SK-N-SH treated with all-trans-retinoic acid at 6 μM for 48 hours (cell line): Measurements from ENCODE around the gene PNLIP.

Source experiments
- ATAC-seq: fragments of 200-7000 bp; cut with Tn5 transposase; 3 replicates; pipeline ENCODE4 v1.9.1; 2020; ENCODE audit warnings: mild to moderate bottlenecking, moderate library complexity
- ARNTL ChIP-seq: fragments of 450-650 bp; formaldehyde crosslinking; IDR thresholded peaks from 2 replicates; pipeline ENCODE4 v1.5.0; 2020; ENCODE audit warnings: low read depth, mild to moderate bottlenecking, moderate library complexity, borderline replicate concordance
- BACH2 ChIP-seq: fragments of 250-450 bp; sonication (Bioruptor Pico); IDR thresholded peaks from 2 replicates; pipeline ENCODE4 v1.9.0; 2021; ENCODE audit warnings: mild to moderate bottlenecking, borderline replicate concordance
- CREB5 ChIP-seq: fragments of 250-450 bp; sonication (Bioruptor Pico); IDR thresholded peaks from 2 replicates; pipeline ENCODE4 v1.5.1; 2020; ENCODE audit warnings: low read depth, mild to moderate bottlenecking, moderate library complexity
- CSDC2 ChIP-seq: fragments of 250-450 bp; sonication (Bioruptor Pico); IDR thresholded peaks from 2 replicates; pipeline ENCODE4 v1.5.0; 2020; ENCODE audit warnings: mild to moderate bottlenecking, moderate library complexity
- CSRNP3 ChIP-seq: fragments of 250-450 bp; sonication (Bioruptor Pico); IDR thresholded peaks from 2 replicates; pipeline ENCODE4 v1.5.1; 2021; ENCODE audit warnings: mild to moderate bottlenecking, moderate library complexity
- ESRRG ChIP-seq: fragments of 250-450 bp; sonication (Bioruptor Pico); IDR thresholded peaks from 2 replicates; pipeline ENCODE4 v1.6.1; 2021; ENCODE audit warnings: mild to moderate bottlenecking
- GLIS3 ChIP-seq: fragments of 250-450 bp; sonication (Bioruptor Pico); IDR thresholded peaks from 2 replicates; pipeline ENCODE4 v1.5.0; 2020; ENCODE audit warnings: mild to moderate bottlenecking, moderate library complexity
- ISL1 ChIP-seq: fragments of 250-450 bp; sonication (Bioruptor Pico); IDR thresholded peaks from 2 replicates; pipeline ENCODE4 v2.1.2; 2022; ENCODE audit warnings: mild to moderate bottlenecking, moderate library complexity
- OSR1 ChIP-seq: fragments of 250-450 bp; sonication (Bioruptor Pico); IDR thresholded peaks from 2 replicates; pipeline ENCODE4 v1.8.0; 2022; ENCODE audit warnings: moderate library complexity, mild to moderate bottlenecking, inconsistent platforms
- PATZ1 ChIP-seq: fragments of 250-450 bp; sonication (Bioruptor Pico); IDR thresholded peaks from 2 replicates; pipeline ENCODE4 v1.8.0; 2020; ENCODE audit warnings: mild to moderate bottlenecking, moderate library complexity, borderline replicate concordance
- POU6F1 ChIP-seq: fragments of 250-450 bp; sonication (Bioruptor Pico); IDR thresholded peaks from 2 replicates; pipeline ENCODE4 v1.8.0; 2021; ENCODE audit warnings: low read depth, mild to moderate bottlenecking, moderate library complexity, borderline replicate concordance
- RARB ChIP-seq: fragments of 250-450 bp; sonication (Bioruptor Pico); IDR thresholded peaks from 2 replicates; pipeline ENCODE4 v1.8.0; 2021; ENCODE audit warnings: mild to moderate bottlenecking, moderate library complexity
- SNAI2 ChIP-seq: fragments of 250-450 bp; sonication (Bioruptor Pico); IDR thresholded peaks from 2 replicates; pipeline ENCODE4 v1.5.0; 2020; ENCODE audit warnings: mild to moderate bottlenecking, moderate library complexity
- TCF4 ChIP-seq: fragments of 250-450 bp; sonication (Bioruptor Pico); IDR thresholded peaks from 2 replicates; pipeline ENCODE4 v1.8.0; 2021; ENCODE audit warnings: mild to moderate bottlenecking, moderate library complexity, borderline replicate concordance
- TOX ChIP-seq: fragments of 250-450 bp; sonication (Bioruptor Pico); IDR thresholded peaks from 2 replicates; pipeline ENCODE4 v1.8.0; 2021; ENCODE audit warnings: mild to moderate bottlenecking, moderate library complexity, borderline replicate concordance
- TSHZ2 ChIP-seq: fragments of 250-450 bp; sonication (Bioruptor Pico); IDR thresholded peaks from 2 replicates; pipeline ENCODE4 v1.5.0; 2020; ENCODE audit warnings: mild to moderate bottlenecking, moderate library complexity
- ZFP3 ChIP-seq: fragments of 250-450 bp; sonication (Bioruptor Pico); IDR thresholded peaks from 2 replicates; pipeline ENCODE4 v1.5.0; 2020; ENCODE audit warnings: mild to moderate bottlenecking, moderate library complexity
- ZFP30 ChIP-seq: fragments of 450-650 bp; formaldehyde crosslinking; IDR thresholded peaks from 2 replicates; pipeline ENCODE4 v1.5.0; 2022; ENCODE audit warnings: mild to moderate bottlenecking, moderate library complexity
- ZNF565 ChIP-seq: fragments of 450-650 bp; formaldehyde crosslinking; conservative IDR thresholded peaks from 2 replicates; pipeline ENCODE4 v1.5.0; 2020; ENCODE audit warnings: low read depth, mild to moderate bottlenecking, moderate library complexity
- ZNF70 ChIP-seq: fragments of 450-650 bp; formaldehyde crosslinking; IDR thresholded peaks from 2 replicates; pipeline ENCODE4 v1.5.0; 2020; ENCODE audit warnings: mild to moderate bottlenecking, moderate library complexity
- ZNF8 ChIP-seq: fragments of 450-650 bp; formaldehyde crosslinking; IDR thresholded peaks from 2 replicates; pipeline ENCODE4 v1.5.0; 2020; ENCODE audit warnings: mild to moderate bottlenecking, moderate library complexity

The PNLIP gene

GRCh38 chr10:116545756-116546155, at the start of gene PNLIP:
TSS of gene PNLIP (plus strand) at chr10:116545931. CDS start at chr10:116546093, 162 bp downstream.
- no peak for ATAC-seq
- TF ChIP-seq ZNF565 (CRISPR knock-in tag) (no peak), ZNF8 (no peak)

- no peak for ATAC-seq
- TF ChIP-seq ZNF8, result no peak
- no peak for TF ChIP-seq ESRRG (CRISPR knock-in tag)
- TF ChIP-seq CSRNP3 (CRISPR knock-in tag), result no peak
- TF ChIP-seq PATZ1, result no peak
- TF ChIP-seq GLIS3 (CRISPR knock-in tag), result no peak
- no peak for TF ChIP-seq ZNF565 (CRISPR knock-in tag)
These were observed 40.9 kb upstream of the PNLIP start for GRCh38 chr10:116504786-116505185.

GRCh38 chr10:116510565-116510964, 35.2 kb upstream of the PNLIP start:
- TF ChIP-seq CSRNP3 (CRISPR knock-in tag) (no peak), CSDC2 (CRISPR knock-in tag) (no peak), TCF4 (CRISPR knock-in tag) (no peak), GLIS3 (CRISPR knock-in tag) (no peak), SNAI2 (no peak), ISL1 (CRISPR knock-in tag) (no peak), ZNF70 (no peak), BACH2 (CRISPR knock-in tag) (no peak), TOX (CRISPR knock-in tag) (no peak), ARNTL (CRISPR knock-in tag) (no peak), POU6F1 (no peak)
- no peak for ATAC-seq

GRCh38 chr10:116511365-116511764, 34.4 kb upstream of the PNLIP start:
- no peak for ATAC-seq
- no peak for TF ChIP-seq ZNF8
- TF ChIP-seq SNAI2, result no peak
- TF ChIP-seq POU6F1, result no peak
- no peak for TF ChIP-seq OSR1 (CRISPR knock-in tag)
- TF ChIP-seq RARB (CRISPR knock-in tag), result no peak
- TF ChIP-seq CREB5 (CRISPR knock-in tag), result no peak
- no peak for TF ChIP-seq ZFP30 (CRISPR knock-in tag)
- no peak for TF ChIP-seq TSHZ2 (CRISPR knock-in tag)
- no peak for TF ChIP-seq CSRNP3 (CRISPR knock-in tag)
- TF ChIP-seq GLIS3 (CRISPR knock-in tag), result no peak
- TF ChIP-seq ZFP3 (CRISPR knock-in tag), result no peak
